ENCODE measurements around the gene RTN4RL1. TPM values are rescaled to one million over a fixed set of nuclear protein-coding genes. Genes with fewer than 3 reads are reported as not detected.

RTN4RL1 gene
- polyA plus RNA-seq, 1 donor (not counting 4 experiments of a cell fraction or from before 2014, with no cell fraction given), result 2.3 TPM

DNA sequence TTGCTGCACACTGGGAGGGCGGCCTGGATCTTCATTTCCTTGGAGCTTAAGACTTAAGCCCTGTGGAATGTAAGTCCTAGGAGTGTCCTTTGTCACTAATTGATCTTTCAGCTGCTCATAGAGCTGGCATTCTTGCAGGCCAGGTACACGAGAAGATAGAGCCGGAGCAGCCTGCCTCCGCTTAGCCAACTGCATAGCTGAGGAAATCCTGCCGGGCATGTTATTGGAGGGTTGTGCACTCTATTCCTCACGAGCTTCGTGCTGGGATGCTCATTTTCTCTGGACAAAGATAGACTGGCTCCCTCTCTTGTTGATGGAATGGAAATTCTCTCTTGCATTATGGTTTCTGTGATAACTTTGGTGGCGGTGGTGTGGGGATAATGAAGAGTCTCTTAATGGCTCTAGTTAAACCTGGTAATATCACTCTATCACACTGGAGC lies 118.5 kb downstream of the RTN4RL1 start:
- Histone ChIP-seq H2AFZ (ENCODE audit: control insufficient read depth, low read length) (no peak overlapping the region), H3K27ac (ENCODE audit: control insufficient read depth, insufficient read depth, low read length) (no peak overlapping the region), H3K4me1 (ENCODE audit: control insufficient read depth, extremely low read depth, insufficient read depth, low read length) (peaks cover 6% of the 10 kb centered on the region), H3K9ac (ENCODE audit: control insufficient read depth, extremely low read depth, insufficient read depth, low read length) (no peak overlapping the region), H3K9me1 (ENCODE audit: control insufficient read depth, extremely low read depth, insufficient read depth, low read length) (no peaks in the 10 kb centered on the region), H3K27me3 (ENCODE audit: control insufficient read depth, extremely low read depth, insufficient read depth, low read length) (peaks cover 47% of the 10 kb centered on the region), H3K36me3 (ENCODE audit: control insufficient read depth in 2 of 2, extremely low read depth in 1 of 2, insufficient read depth in 2 of 2, low read length in 2 of 2) (no peaks in the 10 kb centered on the region), H4K20me1 (ENCODE audit: control insufficient read depth, extremely low read depth, insufficient read depth, low read length) (no peaks in the 10 kb centered on the region), H3K9me3 (ENCODE audit: control insufficient read depth, low read depth, low read length) (no peaks in the 10 kb centered on the region), H3K79me2 (ENCODE audit: control insufficient read depth, insufficient read depth, low read length) (no peaks in the 10 kb centered on the region), H3K4me2 (ENCODE audit: control insufficient read depth, extremely low read depth, insufficient read depth, low read depth, low read length) (no peak overlapping the region), H3K4me3 (ENCODE audit: control insufficient read depth in 2 of 3, extremely low read depth in 1 of 3, insufficient read depth in 2 of 3, low read depth in 1 of 3, low read length in 3 of 3) (no peak overlapping the region)
- TF ChIP-seq, protein P1, sequence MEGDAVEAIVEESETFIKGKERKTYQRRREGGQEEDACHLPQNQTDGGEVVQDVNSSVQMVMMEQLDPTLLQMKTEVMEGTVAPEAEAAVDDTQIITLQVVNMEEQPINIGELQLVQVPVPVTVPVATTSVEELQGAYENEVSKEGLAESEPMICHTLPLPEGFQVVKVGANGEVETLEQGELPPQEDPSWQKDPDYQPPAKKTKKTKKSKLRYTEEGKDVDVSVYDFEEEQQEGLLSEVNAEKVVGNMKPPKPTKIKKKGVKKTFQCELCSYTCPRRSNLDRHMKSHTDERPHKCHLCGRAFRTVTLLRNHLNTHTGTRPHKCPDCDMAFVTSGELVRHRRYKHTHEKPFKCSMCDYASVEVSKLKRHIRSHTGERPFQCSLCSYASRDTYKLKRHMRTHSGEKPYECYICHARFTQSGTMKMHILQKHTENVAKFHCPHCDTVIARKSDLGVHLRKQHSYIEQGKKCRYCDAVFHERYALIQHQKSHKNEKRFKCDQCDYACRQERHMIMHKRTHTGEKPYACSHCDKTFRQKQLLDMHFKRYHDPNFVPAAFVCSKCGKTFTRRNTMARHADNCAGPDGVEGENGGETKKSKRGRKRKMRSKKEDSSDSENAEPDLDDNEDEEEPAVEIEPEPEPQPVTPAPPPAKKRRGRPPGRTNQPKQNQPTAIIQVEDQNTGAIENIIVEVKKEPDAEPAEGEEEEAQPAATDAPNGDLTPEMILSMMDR (optimal IDR thresholded peaks at IDR 0.05 in 1 of 3, IDR thresholded peaks at IDR 0.05 in 1 of 3, conservative IDR thresholded peaks at IDR 0.05 in 1 of 3; ENCODE audit: extremely low read depth in 1 of 3, insufficient read depth in 2 of 3, low read length in 3 of 3), result no peak
- peak; percentile 27 for TF ChIP-seq EZH2 (IDR thresholded peaks at IDR 0.05; ENCODE audit: low read length)
- FAIRE-seq (no peak), DNase-seq (ENCODE audit: low read depth, low spot score) (no peak)
- dilution Hi-C loops (cut with MboI; ENCODE audit: extremely low pct_ligation_motif_present, low sequenced_read_pairs), result no loop called here

GRCh38 chr17:1905190-1905913 lies 119.8 kb downstream of the RTN4RL1 start:
- H3K4me2 ChIP-seq (ENCODE audit: control insufficient read depth, extremely low read depth, insufficient read depth, low read depth, low read length), result peak overlapping the region; percentile 3
- H3K9me1 ChIP-seq (ENCODE audit: control insufficient read depth, extremely low read depth, insufficient read depth, low read length), result no peaks in the 10 kb centered on the region
- DNase-seq (ENCODE audit: low read depth, low spot score) (no peak), FAIRE-seq (no peak)
- H2AFZ ChIP-seq (ENCODE audit: control insufficient read depth, low read length), result no peak overlapping the region
- TF ChIP-seq EZH2 (IDR thresholded peaks at IDR 0.05; ENCODE audit: low read length), result peak; percentile 54
- TF ChIP-seq, protein P1 (optimal IDR thresholded peaks at IDR 0.05 in 1 of 3, IDR thresholded peaks at IDR 0.05 in 1 of 3, conservative IDR thresholded peaks at IDR 0.05 in 1 of 3; ENCODE audit: extremely low read depth in 1 of 3, insufficient read depth in 2 of 3, low read length in 3 of 3), result no peak
- no peaks in the 10 kb centered on the region for H3K79me2 ChIP-seq (ENCODE audit: control insufficient read depth, insufficient read depth, low read length)
- H3K27ac ChIP-seq (ENCODE audit: control insufficient read depth, insufficient read depth, low read length), result no peak overlapping the region
- dilution Hi-C loops (cut with MboI; ENCODE audit: extremely low pct_ligation_motif_present, low sequenced_read_pairs), result no loop called here
- no peak overlapping the region for H3K9ac ChIP-seq (ENCODE audit: control insufficient read depth, extremely low read depth, insufficient read depth, low read length)
- peaks cover 47% of the 10 kb centered on the region for H3K27me3 ChIP-seq (ENCODE audit: control insufficient read depth, extremely low read depth, insufficient read depth, low read length)
- no peaks in the 10 kb centered on the region for H4K20me1 ChIP-seq (ENCODE audit: control insufficient read depth, extremely low read depth, insufficient read depth, low read length)
- no peaks in the 10 kb centered on the region for H3K9me3 ChIP-seq (ENCODE audit: control insufficient read depth, low read depth, low read length)
- peaks cover 6% of the 10 kb centered on the region for H3K4me1 ChIP-seq (ENCODE audit: control insufficient read depth, extremely low read depth, insufficient read depth, low read length)
- H3K36me3 ChIP-seq (ENCODE audit: control insufficient read depth in 2 of 2, extremely low read depth in 1 of 2, insufficient read depth in 2 of 2, low read length in 2 of 2), result no peaks in the 10 kb centered on the region
- no peak overlapping the region for H3K4me3 ChIP-seq (ENCODE audit: control insufficient read depth in 2 of 3, extremely low read depth in 1 of 3, insufficient read depth in 2 of 3, low read depth in 1 of 3, low read length in 3 of 3)

All from keratinocyte (primary cell).